ENCODE data around the gene TNPO3.

DNA sequence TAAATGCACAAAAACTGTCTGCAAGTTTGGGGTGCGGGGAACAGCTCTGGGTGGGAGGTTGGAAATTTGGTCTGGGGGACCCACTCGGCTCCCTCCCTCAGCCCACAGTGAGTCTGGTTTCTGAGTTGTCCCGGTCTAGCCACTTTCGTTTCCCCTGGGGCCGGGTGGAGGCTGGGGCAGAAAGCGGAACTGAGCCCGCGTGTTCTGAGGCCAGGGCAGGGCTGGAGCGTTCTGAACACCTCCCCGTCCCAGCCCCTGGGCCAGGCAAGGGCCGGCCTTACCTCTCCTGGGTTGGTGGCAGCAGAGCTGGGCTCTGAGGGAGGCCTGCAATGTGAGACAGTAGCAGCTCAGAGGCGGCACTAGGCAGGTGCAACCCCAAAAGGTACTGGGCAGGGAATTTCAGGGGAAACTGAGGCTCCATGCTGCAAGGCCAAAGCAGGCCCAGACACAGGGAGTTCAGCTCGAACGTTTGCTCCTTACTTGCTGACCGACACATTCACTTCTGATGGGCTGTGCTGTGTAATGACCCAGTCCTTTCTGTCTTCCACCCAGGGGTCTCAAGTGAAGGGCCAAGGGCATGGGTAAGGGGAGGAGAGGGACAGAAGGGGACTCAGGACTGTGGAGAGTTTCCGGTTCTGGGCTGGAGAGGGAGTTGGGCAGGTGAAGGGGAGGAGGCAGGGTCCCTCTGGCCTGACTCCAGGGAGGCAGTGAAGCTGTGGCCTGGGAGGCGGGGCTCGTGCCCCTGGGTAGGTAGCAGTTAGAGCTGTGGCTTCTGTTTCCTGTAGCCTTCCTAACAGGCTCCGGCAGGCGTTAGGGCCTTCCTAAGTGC is 114.2 kb downstream of the TNPO3 start:
- TF ChIP-seq EP300 (IDR thresholded peaks at IDR 0.05) = no peak
- TF ChIP-seq, protein P1, sequence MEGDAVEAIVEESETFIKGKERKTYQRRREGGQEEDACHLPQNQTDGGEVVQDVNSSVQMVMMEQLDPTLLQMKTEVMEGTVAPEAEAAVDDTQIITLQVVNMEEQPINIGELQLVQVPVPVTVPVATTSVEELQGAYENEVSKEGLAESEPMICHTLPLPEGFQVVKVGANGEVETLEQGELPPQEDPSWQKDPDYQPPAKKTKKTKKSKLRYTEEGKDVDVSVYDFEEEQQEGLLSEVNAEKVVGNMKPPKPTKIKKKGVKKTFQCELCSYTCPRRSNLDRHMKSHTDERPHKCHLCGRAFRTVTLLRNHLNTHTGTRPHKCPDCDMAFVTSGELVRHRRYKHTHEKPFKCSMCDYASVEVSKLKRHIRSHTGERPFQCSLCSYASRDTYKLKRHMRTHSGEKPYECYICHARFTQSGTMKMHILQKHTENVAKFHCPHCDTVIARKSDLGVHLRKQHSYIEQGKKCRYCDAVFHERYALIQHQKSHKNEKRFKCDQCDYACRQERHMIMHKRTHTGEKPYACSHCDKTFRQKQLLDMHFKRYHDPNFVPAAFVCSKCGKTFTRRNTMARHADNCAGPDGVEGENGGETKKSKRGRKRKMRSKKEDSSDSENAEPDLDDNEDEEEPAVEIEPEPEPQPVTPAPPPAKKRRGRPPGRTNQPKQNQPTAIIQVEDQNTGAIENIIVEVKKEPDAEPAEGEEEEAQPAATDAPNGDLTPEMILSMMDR (IDR thresholded peaks at IDR 0.05) = no peak
- TF ChIP-seq POLR2A (IDR thresholded peaks at IDR 0.05) = no peak
- TF ChIP-seq POLR2AphosphoS5 (IDR thresholded peaks at IDR 0.05) = no peak

All from suprapubic skin (tissue), 4 donors.